ENCODE results near the gene SPI1. TPM values are rescaled to one million over a fixed set of nuclear protein-coding genes. Genes with fewer than 3 reads are reported as not detected.

Gene SPI1
- total and polyA plus RNA-seq, 7 experiments from 2014 or later, result 0.27 to 247 (median 5.4) TPM; not detected in 2

DNA sequence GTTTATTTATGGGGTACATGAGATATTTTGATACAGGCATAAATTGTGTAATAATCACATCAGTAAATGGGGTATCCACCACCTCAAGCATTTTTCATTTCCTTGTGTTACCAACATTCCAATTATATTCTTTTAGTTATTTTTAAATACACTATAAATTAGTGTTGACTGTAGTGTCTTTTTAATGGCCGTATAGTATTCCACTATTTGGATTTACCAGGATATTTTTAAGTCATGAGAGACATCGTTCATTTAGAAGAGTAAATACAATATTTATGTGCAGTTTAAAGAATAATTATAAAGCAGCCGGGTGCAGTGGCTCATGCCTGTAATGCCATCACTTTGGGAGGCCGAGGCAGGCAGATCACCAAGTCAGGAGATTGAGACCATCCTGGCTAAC is 6.2 kb upstream of the SPI1 start:
- ChIA-PET CTCF (no interaction called here), POLR2A (no interaction called here)

DNA sequence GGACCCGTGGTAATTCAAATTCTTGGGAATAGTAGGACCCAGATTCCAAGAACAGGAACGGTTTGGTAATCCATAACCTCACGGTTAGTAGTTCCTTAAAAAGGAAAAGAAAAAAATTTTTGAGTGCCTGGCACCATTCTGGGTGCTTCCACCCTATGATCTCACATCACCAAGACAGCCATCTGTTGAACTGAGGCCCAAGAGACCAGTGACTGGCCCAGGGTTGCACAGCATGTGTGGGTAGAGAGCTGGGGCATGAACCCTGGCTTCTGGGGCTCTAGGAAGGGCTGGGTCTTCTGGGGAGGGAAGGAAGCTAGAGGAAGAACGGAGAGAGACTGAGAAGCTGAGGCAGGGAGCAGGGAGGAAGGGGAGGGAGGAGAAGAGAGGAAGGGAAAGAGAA is 4.7 kb upstream of the SPI1 start:
- Histone ChIP-seq H3K4me1 (ENCODE audit: control insufficient read depth in 2 of 2, insufficient read depth in 2 of 2, low read length in 2 of 2) (no peaks in the 10 kb centered on the region), H3K27me3 (ENCODE audit: control insufficient read depth in 2 of 2, insufficient read depth in 2 of 2, low read length in 2 of 2) (no peaks in the 10 kb centered on the region), H3K9me3 (ENCODE audit: control insufficient read depth in 2 of 3, low read length in 3 of 3) (no peaks in the 10 kb centered on the region), H3K4me3 (ENCODE audit: low read length) (no peak overlapping the region), H3K36me3 (ENCODE audit: control insufficient read depth in 2 of 3, insufficient read depth in 3 of 3, low read length in 3 of 3) (no peaks in the 10 kb centered on the region), H3K27ac (ENCODE audit: low read depth, low read length) (no peak overlapping the region)
- POLR2A ChIA-PET, result interaction anchor here (2.5 kb wide), 1 partner anchor 10 kb away, joined by 10 read pairs; no protein-coding TSS in a partner anchor
- Mint-ChIP-seq H3K36me3 (no peaks in the 10 kb centered on the region), H3K4me1 (peaks cover 0 to 15% (median 3%) of the 10 kb centered on the region in 7 donors), H3K27ac (no peak overlapping the region), H3K4me3 (no peak overlapping the region), H3K9me3 (peaks cover 0 to 1% (median 0%) of the 10 kb centered on the region in 11 donors), H3K27me3 (no peaks in the 10 kb centered on the region)
- DNase-seq, result no peak
- no peak for ATAC-seq
- CTCF ChIA-PET, result interaction anchor here (1.4 kb wide), 1 partner anchor 9 kb away, joined by 10 read pairs; no protein-coding TSS in a partner anchor
- intact Hi-C loops (cut with micrococcal nuclease), result no loop called here

More for the DNA sequence above, 6.2 kb upstream of the SPI1 start:
- Mint-ChIP-seq H3K9me3 (peaks cover 0 to 1% (median 0%) of the 10 kb centered on the region in 11 donors), H3K27me3 (no peaks in the 10 kb centered on the region), H3K4me3 (no peak overlapping the region), H3K36me3 (no peaks in the 10 kb centered on the region), H3K4me1 (peaks cover 5 to 17% (median 7%) of the 10 kb centered on the region in 7 donors), H3K27ac (no peak overlapping the region)
- H3K4me1 ChIP-seq (ENCODE audit: control insufficient read depth in 2 of 2, insufficient read depth in 2 of 2, low read length in 2 of 2), result peaks cover under 1% of the 10 kb centered on the region in 2 donors
- intact Hi-C loops (cut with micrococcal nuclease), result no loop called here
- no peaks in the 10 kb centered on the region for H3K9me3 ChIP-seq (ENCODE audit: control insufficient read depth in 2 of 3, low read length in 3 of 3)
- H3K27ac ChIP-seq (ENCODE audit: low read depth, low read length), result no peak overlapping the region
- no peak for ATAC-seq
- no peak overlapping the region for H3K4me3 ChIP-seq (ENCODE audit: low read length)
- no peaks in the 10 kb centered on the region for H3K36me3 ChIP-seq (ENCODE audit: control insufficient read depth in 2 of 3, insufficient read depth in 3 of 3, low read length in 3 of 3)
- DNase-seq, result no peak
- no peaks in the 10 kb centered on the region for H3K27me3 ChIP-seq (ENCODE audit: control insufficient read depth in 2 of 2, insufficient read depth in 2 of 2, low read length in 2 of 2)

DNA sequence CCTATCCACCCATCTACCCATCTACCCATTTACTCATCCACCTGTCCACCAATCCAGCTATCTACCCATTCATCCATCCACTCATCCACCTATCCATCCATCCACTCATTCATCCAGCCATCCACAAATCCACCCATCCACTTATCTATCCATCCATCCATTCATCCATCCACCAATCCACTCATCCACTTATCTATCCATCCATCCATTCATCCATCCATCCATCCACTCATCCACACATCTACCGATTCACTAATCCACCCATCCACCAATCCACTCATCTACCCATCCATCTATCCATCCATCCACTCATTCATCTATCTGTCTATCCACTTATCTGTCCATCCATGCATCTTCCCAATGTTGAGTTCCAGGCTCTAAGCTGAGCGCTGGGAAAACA is 1.7 kb upstream of the SPI1 start:
- H3K4me1 ChIP-seq (ENCODE audit: control insufficient read depth in 2 of 2, insufficient read depth in 2 of 2, low read length in 2 of 2), result no peaks in the 10 kb centered on the region
- no peaks in the 10 kb centered on the region for H3K27me3 ChIP-seq (ENCODE audit: control insufficient read depth in 2 of 2, insufficient read depth in 2 of 2, low read length in 2 of 2)
- H3K27ac Mint-ChIP-seq, result no peak overlapping the region
- no peaks in the 10 kb centered on the region for H3K36me3 Mint-ChIP-seq
- no peak overlapping the region for H3K27ac ChIP-seq (ENCODE audit: low read depth, low read length)
- no peaks in the 10 kb centered on the region for H3K27me3 Mint-ChIP-seq
- no peak for DNase-seq
- H3K9me3 Mint-ChIP-seq, result peaks cover 0 to 1% (median 0%) of the 10 kb centered on the region in 11 donors
- H3K4me3 Mint-ChIP-seq, result no peak overlapping the region
- intact Hi-C loops (cut with micrococcal nuclease), result no loop called here
- H3K4me3 ChIP-seq (ENCODE audit: low read length), result no peak overlapping the region
- H3K4me1 Mint-ChIP-seq, result peaks cover 0 to 19% (median 4%) of the 10 kb centered on the region in 7 donors
- no peak for ATAC-seq
- ChIA-PET CTCF (no interaction called here), POLR2A (interaction anchor here (0.8 to 2.9 kb wide), 4 partner anchors 8 to 27 kb away, joined by 3 to 7 read pairs (median 6); no protein-coding TSS in a partner anchor)
- H3K36me3 ChIP-seq (ENCODE audit: control insufficient read depth in 2 of 3, insufficient read depth in 3 of 3, low read length in 3 of 3), result no peaks in the 10 kb centered on the region
- no peaks in the 10 kb centered on the region for H3K9me3 ChIP-seq (ENCODE audit: control insufficient read depth in 2 of 3, low read length in 3 of 3)

DNA sequence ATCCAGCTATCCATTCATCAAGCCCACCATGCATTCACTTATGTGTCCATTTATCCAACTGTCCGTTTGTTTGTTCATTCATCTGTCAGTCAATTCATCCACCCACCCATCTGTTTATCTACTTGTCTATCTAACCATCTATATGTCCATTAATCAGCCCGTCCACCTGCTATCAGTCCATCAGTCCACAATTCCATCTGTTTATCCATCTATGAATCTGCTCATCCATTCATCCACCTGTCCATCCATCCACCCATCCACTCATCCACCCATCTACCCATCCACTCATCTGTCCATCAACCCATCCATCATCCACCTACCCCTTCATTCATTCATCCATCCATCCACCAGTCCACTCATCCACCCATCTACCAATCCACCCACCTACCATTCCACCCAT is 970 bp upstream of the SPI1 start:
- DNase-seq, result no peak
- H3K27ac Mint-ChIP-seq, result no peak overlapping the region
- Histone ChIP-seq H3K4me1 (ENCODE audit: control insufficient read depth in 2 of 2, insufficient read depth in 2 of 2, low read length in 2 of 2) (no peaks in the 10 kb centered on the region), H3K27ac (ENCODE audit: low read depth, low read length) (no peak overlapping the region), H3K9me3 (ENCODE audit: control insufficient read depth in 2 of 3, low read length in 3 of 3) (no peaks in the 10 kb centered on the region), H3K36me3 (ENCODE audit: control insufficient read depth in 2 of 3, insufficient read depth in 3 of 3, low read length in 3 of 3) (no peaks in the 10 kb centered on the region), H3K4me3 (ENCODE audit: low read length) (no peak overlapping the region), H3K27me3 (ENCODE audit: control insufficient read depth in 2 of 2, insufficient read depth in 2 of 2, low read length in 2 of 2) (no peaks in the 10 kb centered on the region)
- intact Hi-C loops (cut with micrococcal nuclease), result no loop called here
- peaks cover 0 to 22% (median 4%) of the 10 kb centered on the region in 7 donors for H3K4me1 Mint-ChIP-seq
- H3K4me3 Mint-ChIP-seq, result no peak overlapping the region
- no peaks in the 10 kb centered on the region for H3K27me3 Mint-ChIP-seq
- CTCF ChIA-PET, result interaction anchor here (0.6 to 0.9 kb wide), 2 partner anchors 21 to 28 kb away, joined by 3 read pairs; no protein-coding TSS in a partner anchor
- POLR2A ChIA-PET, result interaction anchor here (0.9 to 2.9 kb wide), 7 partner anchors 9 to 33 kb away, joined by 3 to 7 read pairs (median 6); no protein-coding TSS in a partner anchor
- no peaks in the 10 kb centered on the region for H3K36me3 Mint-ChIP-seq
- no peak for ATAC-seq
- H3K9me3 Mint-ChIP-seq, result peaks cover 0 to 1% (median 0%) of the 10 kb centered on the region in 11 donors

DNA sequence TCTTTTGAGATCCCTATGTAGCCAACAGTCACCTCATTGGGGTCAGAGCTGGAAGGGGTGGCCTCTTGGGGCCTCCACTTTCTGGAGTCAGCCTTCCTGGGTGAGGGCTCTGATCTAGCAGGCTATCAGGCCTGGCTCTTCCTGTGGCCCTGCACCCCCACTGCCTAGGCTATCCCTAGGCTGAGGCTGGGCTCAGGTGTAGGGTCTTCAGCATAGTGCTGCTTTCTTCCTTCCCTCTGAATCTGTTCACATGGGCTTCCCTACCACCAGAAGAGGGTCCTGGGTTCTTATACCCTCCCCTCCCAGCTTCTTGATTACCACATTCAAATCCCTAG is 456 bp upstream of the SPI1 start:
- CTCF ChIA-PET, result interaction anchor here (0.6 to 0.9 kb wide), 3 partner anchors 21 to 37 kb away, joined by 3 to 4 read pairs (median 3); no protein-coding TSS in a partner anchor
- H3K27ac ChIP-seq (ENCODE audit: low read depth, low read length), result no peak overlapping the region
- intact Hi-C loops (cut with micrococcal nuclease), result no loop called here

DNA sequence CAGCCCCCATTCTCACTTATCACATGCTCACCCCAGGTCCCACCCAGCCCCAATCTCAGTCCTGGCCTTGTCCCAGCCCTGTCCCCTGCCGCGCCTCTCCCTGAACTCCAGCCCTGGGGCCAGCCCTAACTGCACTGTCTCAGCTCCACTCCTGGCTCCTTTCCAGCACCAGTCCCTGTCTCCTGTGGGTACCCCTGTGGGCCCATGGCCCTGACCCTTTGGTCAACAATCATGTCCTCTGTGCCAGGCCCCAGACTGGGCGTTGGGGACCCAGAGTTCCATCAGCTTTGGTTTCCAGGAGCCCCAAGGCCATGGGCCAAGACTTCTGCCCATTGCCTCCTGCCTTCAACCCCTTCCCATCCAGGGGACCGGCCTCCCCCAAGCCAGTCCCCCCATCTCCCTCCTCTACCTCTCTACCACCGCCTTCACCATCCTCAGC is 757 bp downstream of the SPI1 start:
- H3K36me3 ChIP-seq (ENCODE audit: control insufficient read depth in 2 of 3, insufficient read depth in 3 of 3, low read length in 3 of 3), result no peaks in the 10 kb centered on the region
- no peak overlapping the region for H3K4me3 ChIP-seq (ENCODE audit: low read length)
- DNase-seq, result no peak
- H3K4me3 Mint-ChIP-seq, result peak overlapping the region in 1 of 10 donors; percentile 27
- ATAC-seq, result no peak
- no peaks in the 10 kb centered on the region for H3K27me3 ChIP-seq (ENCODE audit: control insufficient read depth in 2 of 2, insufficient read depth in 2 of 2, low read length in 2 of 2)
- H3K27ac ChIP-seq (ENCODE audit: low read depth, low read length), result no peak overlapping the region
- no peaks in the 10 kb centered on the region for H3K9me3 Mint-ChIP-seq
- H3K27ac Mint-ChIP-seq, result peak overlapping the region in 2 of 9 donors; percentile 34 to 63
- ChIA-PET CTCF (interaction anchor here (1.5 kb wide), 1 partner anchor 11 kb away, joined by 3 read pairs; no protein-coding TSS in a partner anchor), POLR2A (interaction anchor here (0.6 to 2.9 kb wide), 2 partner anchors 10 to 21 kb away, joined by 3 to 7 read pairs; no protein-coding TSS in a partner anchor)
- H3K9me3 ChIP-seq (ENCODE audit: control insufficient read depth in 2 of 3, low read length in 3 of 3), result no peaks in the 10 kb centered on the region
- no peaks in the 10 kb centered on the region for H3K27me3 Mint-ChIP-seq
- intact Hi-C loops (cut with micrococcal nuclease), result no loop called here
- H3K4me1 ChIP-seq (ENCODE audit: control insufficient read depth in 2 of 2, insufficient read depth in 2 of 2, low read length in 2 of 2), result peaks cover 0 to 3% of the 10 kb centered on the region in 2 donors
- no peaks in the 10 kb centered on the region for H3K36me3 Mint-ChIP-seq
- H3K4me1 Mint-ChIP-seq, result peaks cover 0 to 18% (median 4%) of the 10 kb centered on the region in 7 donors

More for the DNA sequence above, 456 bp upstream of the SPI1 start:
- DNase-seq, result no peak
- Histone ChIP-seq H3K4me1 (ENCODE audit: control insufficient read depth in 2 of 2, insufficient read depth in 2 of 2, low read length in 2 of 2) (peaks cover 0 to under 1% of the 10 kb centered on the region in 2 donors), H3K9me3 (ENCODE audit: control insufficient read depth in 2 of 3, low read length in 3 of 3) (no peaks in the 10 kb centered on the region), H3K36me3 (ENCODE audit: control insufficient read depth in 2 of 3, insufficient read depth in 3 of 3, low read length in 3 of 3) (no peaks in the 10 kb centered on the region), H3K4me3 (ENCODE audit: low read length) (no peak overlapping the region), H3K27me3 (ENCODE audit: control insufficient read depth in 2 of 2, insufficient read depth in 2 of 2, low read length in 2 of 2) (no peaks in the 10 kb centered on the region)
- Mint-ChIP-seq H3K4me3 (no peak overlapping the region), H3K4me1 (peaks cover 0 to 25% (median 4%) of the 10 kb centered on the region in 7 donors), H3K9me3 (peaks cover 0 to 1% (median 0%) of the 10 kb centered on the region in 11 donors), H3K27ac (peak overlapping the region in 1 of 9 donors; percentile 47), H3K27me3 (no peaks in the 10 kb centered on the region), H3K36me3 (no peaks in the 10 kb centered on the region)
- POLR2A ChIA-PET, result interaction anchor here (0.6 to 2.9 kb wide), 7 partner anchors 9 to 1263 kb away, joined by 3 to 7 read pairs (median 3); no protein-coding TSS in a partner anchor
- ATAC-seq, result no peak
